IPS DF 19.7 (cell line): ENCODE data around the gene PLEKHG4B.
A peak's percentile ranks its signal among the peaks of the same experiment; 100 is the strongest.
"Not testable (repeated sequence)": the region's sequence is repeated elsewhere in the genome, so short reads cannot be mapped to it uniquely, and the experiment has no call there.

Experiments
- DNase-seq: peaks from one replicate; pipeline ENCODE4 v3.0.0-alpha.2; 2013; ENCODE audit warnings: low read depth, low spot score

PLEKHG4B gene

GRCh38 chr5:199197-199949 is 107.4 kb downstream of the PLEKHG4B start:
- DNase-seq = no peak

DNA sequence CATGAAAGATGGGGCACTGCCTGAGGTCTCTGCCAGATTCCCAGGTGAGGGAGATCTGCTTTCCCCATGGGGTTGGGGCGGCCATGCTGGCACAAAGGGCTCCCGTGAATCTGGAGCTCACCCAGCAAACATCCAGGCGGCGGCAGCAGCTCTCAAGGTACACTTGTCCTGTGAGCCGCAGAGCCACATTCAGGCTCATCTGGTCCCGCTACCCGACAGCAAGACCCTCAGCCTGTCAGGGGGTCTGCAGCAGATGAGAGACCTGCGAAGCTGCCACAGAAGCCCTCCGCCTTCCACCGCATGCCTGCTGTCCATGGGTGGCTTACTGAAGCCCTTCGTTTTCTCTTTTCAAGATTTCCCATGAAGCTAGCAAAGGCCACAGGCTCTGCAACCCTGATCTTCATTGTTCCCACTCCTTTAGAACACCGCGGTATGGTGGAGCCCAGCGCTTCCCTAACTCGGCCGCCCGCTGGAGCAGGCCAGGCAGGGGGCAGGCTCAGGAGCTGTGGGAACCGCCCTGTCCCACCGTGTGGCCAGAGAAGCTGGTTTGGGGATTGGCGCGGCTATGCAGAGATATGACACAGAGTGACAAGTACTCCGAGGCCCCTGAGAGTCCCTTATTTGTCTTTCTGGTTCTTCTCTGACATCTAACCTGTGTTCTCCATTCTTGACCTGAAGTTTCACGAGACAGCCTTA is 108.1 kb downstream of the PLEKHG4B start:
- no peak for DNase-seq

- no peak for DNase-seq
Measured at GRCh38 chr5:200985-201384, 109.0 kb downstream of the PLEKHG4B start.

GRCh38 chr5:201672-202071 is 109.7 kb downstream of the PLEKHG4B start:
- no peak for DNase-seq

DNA sequence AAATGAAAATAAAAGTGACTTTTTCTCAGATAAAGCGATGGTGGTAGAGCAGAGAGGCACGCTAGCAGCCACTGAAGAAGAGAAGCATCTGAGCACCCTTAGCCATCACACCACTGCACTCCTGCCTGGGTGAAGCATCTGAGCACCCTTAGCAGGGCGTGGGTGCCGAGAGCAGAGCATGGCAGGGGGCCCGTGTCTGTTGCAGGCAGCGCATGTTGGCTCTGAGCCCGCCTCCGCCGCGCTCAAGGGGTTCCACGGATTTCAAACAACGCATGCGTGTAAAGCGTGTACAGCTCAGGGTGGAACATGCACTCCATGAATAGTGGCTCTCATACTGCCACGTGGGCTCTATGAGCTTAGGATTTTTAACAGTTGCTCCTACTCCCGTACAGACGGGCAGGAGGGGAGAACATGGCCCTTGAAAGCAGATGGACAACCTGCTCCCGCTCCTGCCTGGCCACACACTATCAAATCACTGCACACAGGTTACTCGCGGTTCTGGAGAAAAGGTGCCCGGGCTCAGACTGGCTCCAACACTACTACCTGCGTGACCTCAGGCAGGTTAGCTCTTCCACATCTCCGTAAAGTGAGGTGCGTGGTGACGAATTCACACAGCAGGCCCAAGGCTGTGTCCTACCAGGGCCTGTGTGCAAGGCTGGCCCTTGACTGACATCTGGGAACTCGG is 111.4 kb downstream of the PLEKHG4B start:
- DNase-seq = no peak

- no peak for DNase-seq
Measured at GRCh38 chr5:204001-204400, 112.0 kb downstream of the PLEKHG4B start.

DNA sequence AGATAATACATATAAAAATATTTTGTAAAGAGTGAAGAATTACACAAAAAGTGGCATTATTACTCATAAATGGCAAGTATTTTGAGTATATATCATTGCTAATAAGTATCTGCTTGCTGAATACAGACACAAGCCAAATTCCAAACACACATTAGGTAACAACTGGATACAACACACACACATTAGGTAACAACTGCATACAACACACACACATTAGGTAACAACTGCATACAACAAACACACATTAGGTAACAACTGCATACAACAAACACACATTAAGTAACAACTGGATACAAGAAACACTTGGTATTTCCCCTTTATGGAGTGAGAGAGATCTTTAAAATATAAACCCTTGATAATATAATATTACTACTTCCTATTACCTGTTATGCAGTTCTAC is 112.5 kb downstream of the PLEKHG4B start:
- DNase-seq = no peak

DNA sequence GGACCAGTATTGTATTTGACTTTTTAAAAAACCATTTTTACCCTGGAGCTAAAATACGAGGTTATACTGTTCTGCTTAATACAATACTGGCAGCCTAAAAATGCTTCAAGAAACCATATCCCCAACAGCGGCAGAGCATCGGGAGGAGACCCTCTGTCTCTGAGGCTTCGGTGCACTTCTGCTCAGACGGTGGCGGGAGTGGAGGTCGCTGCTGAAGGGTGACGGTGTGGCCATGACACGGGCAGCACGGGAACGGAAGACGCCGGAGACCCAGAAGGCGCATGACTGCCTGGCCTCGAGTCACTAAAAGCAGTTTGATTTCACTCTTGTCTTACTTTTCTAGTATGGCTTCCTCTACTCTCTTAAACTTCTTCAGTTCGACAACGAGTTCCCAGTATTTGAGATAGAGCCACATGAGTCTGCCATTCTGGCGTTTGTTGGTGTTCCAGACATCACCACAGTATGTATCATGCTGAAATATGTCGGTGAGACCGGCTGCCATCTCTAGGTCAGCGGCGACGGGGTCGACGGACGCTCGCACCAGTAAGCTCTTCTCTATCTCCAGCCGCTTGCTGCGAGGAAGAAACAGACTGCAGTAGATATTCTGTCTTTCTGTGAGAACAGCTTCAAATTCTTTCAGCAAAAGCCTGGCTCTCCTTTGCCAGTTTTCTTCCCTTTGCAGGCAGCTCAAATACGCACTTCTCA is 113.2 kb downstream of the PLEKHG4B start:
- no peak for DNase-seq

GRCh38 chr5:206406-206805 is 114.4 kb downstream of the PLEKHG4B start:
- DNase-seq = no peak

DNA sequence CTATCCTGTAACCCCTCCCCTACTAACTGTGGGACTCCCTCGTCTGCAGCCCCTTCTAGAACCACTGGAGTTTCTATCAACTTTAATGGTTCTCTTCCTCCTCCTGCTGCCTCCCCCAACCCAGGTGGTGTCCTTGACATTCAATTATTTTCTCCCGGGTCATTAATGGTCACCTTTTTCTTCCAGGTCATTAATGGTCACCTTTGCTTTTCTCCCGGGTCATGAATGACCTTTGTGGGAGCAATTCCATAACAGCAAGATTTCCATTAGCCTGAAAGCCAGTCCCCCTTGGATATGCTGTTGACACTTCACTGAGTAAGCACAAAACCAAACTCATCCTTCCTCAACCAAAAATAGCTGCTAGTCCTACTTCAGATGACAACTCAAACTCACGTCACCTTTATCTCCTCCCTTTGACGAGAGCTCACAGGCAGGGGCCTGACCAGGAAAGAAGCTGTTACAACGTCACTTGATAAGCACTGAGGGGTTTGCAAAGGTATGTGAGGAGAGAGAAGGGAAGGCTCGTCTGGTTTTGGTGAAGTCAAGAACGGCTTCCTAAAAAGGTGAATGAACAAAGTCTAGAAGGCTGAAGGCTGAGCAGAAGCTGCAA is 115.1 kb downstream of the PLEKHG4B start:
- no peak for DNase-seq

- DNase-seq = no peak
Measured at GRCh38 chr5:207599-207998, 115.6 kb downstream of the PLEKHG4B start.

DNA sequence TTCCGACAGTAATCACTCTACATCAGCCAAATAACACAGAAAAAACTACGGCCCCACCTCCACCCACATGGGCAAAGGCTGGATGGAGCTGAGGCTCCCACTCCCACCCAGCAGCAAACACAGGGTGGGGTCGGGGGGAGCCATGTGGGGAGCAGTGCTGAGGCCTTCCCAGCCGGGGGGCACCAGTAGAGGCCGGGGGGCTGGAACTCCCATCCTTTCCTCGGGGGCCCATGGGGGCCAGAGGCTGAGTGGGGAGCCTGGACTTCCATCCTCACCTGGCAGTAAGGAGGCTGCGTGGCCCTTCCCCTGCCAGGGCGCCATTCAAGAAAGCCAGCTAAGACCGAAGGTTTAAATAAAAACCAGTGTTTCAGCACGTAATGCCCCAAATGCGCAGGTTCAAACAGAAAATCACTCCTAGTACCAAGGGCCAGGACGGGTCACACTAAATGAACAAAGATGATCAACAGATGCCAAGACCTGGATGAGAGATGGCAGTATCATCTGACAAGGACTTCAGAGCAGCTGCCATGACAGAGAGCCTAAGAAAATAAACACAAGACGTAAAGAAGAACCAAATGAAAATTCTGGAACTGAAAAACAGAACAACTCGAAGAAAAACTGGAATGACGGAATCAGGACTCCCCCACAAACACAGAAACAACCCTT is 116.6 kb downstream of the PLEKHG4B start:
- no peak for DNase-seq

GRCh38 chr5:213803-214395 is 121.9 kb downstream of the PLEKHG4B start:
- no peak for DNase-seq

DNA sequence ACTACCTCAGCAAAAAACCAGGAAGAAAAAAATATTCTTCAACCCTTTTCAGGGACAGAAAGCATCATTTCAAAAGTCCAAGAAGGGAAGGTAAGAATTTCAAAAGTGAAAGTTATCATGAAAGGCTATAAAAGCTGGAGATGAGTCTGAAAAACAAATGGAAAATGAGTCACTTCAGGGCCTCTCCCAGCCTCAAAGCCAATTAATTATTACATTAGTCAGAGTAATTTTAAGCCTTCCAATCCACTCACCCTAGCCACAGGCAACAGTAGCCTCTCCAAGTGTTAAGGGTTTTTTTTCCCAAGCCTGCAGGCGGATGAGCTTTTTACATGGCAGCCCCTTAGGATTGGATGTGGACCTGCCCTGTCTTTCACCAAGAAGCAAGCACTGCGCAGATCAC is 123.3 kb downstream of the PLEKHG4B start:
- DNase-seq = not testable (repeated sequence)

GRCh38 chr5:216076-216475 is 124.1 kb downstream of the PLEKHG4B start:
- not testable (repeated sequence) for DNase-seq

DNA sequence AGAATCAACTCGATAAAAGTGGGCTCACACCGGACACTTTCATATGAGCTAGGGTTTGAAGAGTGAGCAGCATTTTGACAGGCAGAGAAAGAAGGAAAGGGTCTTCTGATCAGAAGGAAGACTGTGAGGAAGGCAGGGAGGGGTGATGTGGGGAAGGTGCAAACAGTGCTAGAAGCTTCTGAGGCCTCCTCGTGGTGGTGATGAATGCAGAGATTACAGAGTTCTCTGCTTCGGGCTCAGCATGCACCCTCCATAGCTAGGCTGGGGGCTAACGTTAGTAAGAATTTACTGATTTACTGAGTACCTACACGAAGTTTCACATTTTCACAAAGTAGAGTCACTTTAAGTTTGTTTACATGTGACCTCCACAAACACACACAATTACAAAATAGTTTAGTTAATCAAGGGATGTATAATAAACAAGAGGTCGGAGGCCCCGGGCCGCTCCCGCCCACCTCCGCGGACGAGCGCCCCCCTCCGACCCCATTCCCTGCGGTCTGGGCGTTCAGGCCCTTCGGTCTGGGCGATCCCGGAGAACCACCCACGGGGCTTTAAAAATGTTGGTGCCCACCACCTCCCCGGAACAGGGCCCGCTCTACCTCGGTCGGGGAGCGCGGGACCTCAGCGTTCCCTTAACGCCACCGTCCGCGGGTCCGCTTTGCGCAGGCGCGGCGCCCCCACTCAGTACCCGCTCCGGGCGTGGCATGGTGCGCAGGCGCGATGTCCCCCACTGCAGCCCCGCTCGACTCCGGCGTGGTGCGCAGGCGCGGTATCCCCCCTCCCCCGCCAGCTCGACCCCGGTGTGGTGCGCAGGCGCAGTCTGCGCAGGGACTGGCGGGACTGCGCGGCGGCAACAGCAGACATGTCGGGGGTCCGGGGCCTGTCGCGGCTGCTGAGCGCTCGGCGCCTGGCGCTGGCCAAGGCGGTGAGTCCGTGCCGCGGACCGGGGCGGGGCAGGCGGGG is 125.8 kb downstream of the PLEKHG4B start, which contains the start of the genes CCDC127 and SDHA:
CCDC127 (minus strand) TSS at position 660 of the 963 bp plus-strand sequence. CDS start 1,304 bp downstream, outside the sequence.
SDHA (plus strand) TSS at position 827 of the 963 bp plus-strand sequence; CDS start at position 863, 36 bp downstream.
- peak; percentile 56 for DNase-seq

DNA sequence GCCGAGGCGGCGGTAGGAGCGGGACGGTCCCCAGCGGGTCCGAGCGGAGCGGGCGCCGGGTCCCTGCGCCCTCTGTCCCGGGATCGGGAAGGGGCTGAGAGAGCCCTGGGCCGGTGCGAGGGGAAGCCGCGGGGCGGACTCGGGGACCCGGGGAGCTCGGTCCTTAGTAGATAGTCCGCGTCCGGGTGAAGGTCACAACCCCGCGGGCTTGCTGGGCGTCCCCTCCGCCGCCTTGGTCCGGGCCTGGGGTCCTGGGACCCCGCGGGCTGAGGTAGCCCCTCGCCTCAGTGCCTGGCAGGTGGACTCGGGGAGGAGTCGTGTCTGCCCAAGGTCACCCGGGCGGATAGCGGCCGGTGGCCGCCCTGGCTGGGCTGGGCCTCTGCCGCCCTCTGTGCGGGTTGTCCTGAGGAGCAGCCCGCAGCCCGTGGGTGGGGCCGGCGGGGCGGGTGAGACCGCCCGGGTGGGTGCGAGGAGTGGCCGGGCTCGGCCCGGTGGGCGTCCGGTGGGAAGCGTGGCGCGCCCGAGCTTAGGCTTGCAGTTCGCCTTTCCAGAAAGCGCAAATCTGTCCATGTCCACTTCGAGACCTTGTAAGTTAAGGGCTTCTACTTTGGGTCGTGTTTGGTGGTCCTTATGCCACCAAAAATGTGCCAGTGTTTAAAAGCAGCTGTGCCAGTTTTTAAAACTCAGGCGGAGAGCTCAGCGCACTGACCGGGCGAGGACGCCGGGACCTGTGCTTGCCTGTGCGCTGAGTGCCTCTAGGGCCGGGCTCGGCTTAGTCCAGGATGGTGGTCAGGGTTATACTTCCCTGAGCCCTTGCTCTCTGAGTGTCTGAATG is 126.7 kb downstream of the PLEKHG4B start:
- no peak for DNase-seq

DNA sequence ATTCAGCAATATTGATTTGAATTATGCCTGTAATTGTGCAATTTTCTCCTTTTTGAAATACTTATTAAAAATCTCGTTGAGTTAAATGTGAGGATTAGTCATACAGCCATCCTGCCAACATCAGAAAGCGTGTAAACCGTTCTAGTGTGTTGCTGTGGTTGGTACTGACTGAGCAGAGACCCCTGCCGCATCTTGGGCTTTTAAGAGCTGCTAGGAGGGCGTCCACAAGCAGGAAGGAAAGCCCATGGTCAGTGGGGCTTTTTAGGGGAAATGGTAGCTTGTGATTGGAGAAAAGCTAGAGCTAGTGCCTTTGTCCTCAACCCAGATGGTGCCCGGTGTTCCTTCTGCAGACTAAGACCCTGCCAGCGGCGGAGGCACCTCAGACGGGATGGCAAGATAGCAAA is 127.5 kb downstream of the PLEKHG4B start:
- DNase-seq = no peak
